Activated naive CD4-positive, alpha-beta T cell treated with anti-CD3 and anti-CD28 coated beads, Interleukin-2, amount 50 U/mL, for 24 hours (primary cell): ENCODE results near the gene AUH.
A peak's percentile ranks its signal among the peaks of the same experiment; 100 is the strongest.
"Not testable (repeated sequence)": the region's sequence is repeated elsewhere in the genome, so short reads cannot be mapped to it uniquely, and the experiment has no call there.

Experiments used
- H3K27ac Mint-ChIP-seq: one replicate; pipeline ENCODE4 v1.8.0; 2021; ENCODE audit warnings: mild to moderate bottlenecking, mixed read lengths
- H3K27me3 Mint-ChIP-seq: one replicate; pipeline ENCODE4 v1.8.0; 2021; ENCODE audit warnings: mixed read lengths
- H3K36me3 Mint-ChIP-seq: one replicate; pipeline ENCODE4 v1.8.0; 2021; ENCODE audit warnings: mixed read lengths
- H3K4me1 Mint-ChIP-seq: one replicate; pipeline ENCODE4 v1.8.0; 2021; ENCODE audit warnings: mixed read lengths
- H3K4me3 Mint-ChIP-seq: one replicate; pipeline ENCODE4 v1.8.0; 2021; ENCODE audit warnings: mild to moderate bottlenecking, mixed read lengths
- H3K9me3 Mint-ChIP-seq: one replicate; pipeline ENCODE4 v1.8.0; 2021; ENCODE audit warnings: mixed read lengths

Gene AUH

DNA sequence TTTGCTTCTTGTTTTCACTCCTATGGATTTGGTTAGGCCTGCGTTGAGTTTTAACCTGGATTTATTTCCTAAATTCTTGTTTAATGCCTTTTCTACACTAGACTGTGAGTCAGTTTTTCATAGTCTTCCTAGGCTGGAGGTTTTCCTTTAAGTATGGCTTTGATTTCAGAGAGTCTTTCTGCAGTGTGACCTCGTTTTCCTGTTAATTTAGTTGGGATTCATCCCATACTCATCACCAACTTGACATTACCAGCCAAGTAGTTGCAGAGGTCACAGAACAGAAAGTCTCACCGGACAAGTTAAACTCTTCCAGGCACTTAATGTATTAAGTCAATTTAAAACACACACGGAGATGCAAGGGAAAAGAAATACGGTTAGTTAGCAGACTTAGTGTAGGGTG, 29.7 kb upstream of the AUH start:
- no peak overlapping the region for H3K27ac Mint-ChIP-seq
- no peaks in the 10 kb centered on the region for H3K27me3 Mint-ChIP-seq
- no peaks in the 10 kb centered on the region for H3K36me3 Mint-ChIP-seq
- no peaks in the 10 kb centered on the region for H3K9me3 Mint-ChIP-seq
- H3K4me3 Mint-ChIP-seq: no peak overlapping the region
- peaks cover 10% of the 10 kb centered on the region for H3K4me1 Mint-ChIP-seq

DNA sequence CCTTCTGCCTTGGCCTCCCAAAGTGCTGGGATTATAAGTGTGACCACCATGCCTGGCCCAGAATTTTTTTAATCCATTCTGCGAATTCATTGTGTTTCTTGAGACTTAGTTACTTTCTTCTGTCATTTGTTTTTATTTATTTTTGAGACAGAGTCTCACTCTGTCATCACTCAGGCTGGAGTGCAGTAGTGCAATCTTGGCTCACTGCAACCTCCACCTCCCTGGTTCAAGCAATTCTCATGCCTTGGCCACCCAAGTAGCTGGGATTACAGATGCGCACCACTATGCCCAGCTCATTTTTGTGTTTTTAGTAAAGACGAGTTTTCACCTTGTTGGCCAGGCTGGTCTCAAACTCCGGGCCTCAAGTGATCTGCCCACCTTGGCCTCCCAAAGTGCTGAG, 28.0 kb upstream of the AUH start:
- H3K27ac Mint-ChIP-seq, H3K36me3 Mint-ChIP-seq, H3K4me1 Mint-ChIP-seq, H3K4me3 Mint-ChIP-seq, H3K27me3 Mint-ChIP-seq, H3K9me3 Mint-ChIP-seq: not testable (repeated sequence)

DNA sequence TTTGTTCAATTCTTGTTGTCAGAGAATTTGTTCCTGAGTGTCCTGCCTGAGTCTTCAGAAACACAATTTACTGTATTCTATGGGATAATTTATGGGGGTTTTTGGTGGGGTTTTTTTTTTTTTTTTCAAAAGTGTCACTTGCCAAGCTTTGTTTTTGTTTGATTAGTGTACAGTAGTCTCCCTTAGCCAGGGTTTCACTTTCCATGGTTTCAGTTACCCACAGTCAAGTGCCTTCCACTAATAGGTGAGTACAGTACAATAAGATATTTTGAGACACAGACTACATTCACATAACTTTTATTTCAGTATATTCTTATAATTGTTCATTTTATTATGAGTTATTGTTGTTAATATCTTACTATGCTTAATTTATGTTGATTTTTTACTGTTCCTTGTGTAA, 25.0 kb upstream of the AUH start:
- Mint-ChIP-seq H3K9me3 (no peaks in the 10 kb centered on the region), H3K27me3 (no peaks in the 10 kb centered on the region), H3K4me1 (no peaks in the 10 kb centered on the region), H3K4me3 (no peak overlapping the region), H3K36me3 (peaks cover 1% of the 10 kb centered on the region), H3K27ac (no peak overlapping the region)

DNA sequence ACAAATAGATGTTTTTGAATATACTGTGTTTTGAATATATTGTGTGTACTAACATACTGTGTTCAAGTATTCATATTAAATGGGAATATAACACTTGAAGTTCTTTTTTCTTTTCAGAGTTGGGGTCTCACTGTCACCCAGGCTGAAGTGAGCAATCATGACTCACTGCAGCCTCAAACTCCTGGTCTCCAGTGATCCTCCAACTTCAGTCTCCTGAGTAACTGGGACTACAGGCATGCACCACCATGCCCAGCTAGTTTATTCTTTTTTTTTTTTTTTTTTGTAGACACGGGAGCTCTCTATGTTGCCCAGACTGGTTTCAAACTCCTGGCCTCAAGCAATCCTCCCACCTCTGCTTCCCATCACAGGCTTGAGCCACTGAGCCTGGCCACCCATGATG, 23.2 kb upstream of the AUH start:
- no peaks in the 10 kb centered on the region for H3K4me1 Mint-ChIP-seq
- H3K9me3 Mint-ChIP-seq: no peaks in the 10 kb centered on the region
- no peak overlapping the region for H3K27ac Mint-ChIP-seq
- peaks cover 1% of the 10 kb centered on the region for H3K36me3 Mint-ChIP-seq
- no peaks in the 10 kb centered on the region for H3K27me3 Mint-ChIP-seq
- H3K4me3 Mint-ChIP-seq: no peak overlapping the region

DNA sequence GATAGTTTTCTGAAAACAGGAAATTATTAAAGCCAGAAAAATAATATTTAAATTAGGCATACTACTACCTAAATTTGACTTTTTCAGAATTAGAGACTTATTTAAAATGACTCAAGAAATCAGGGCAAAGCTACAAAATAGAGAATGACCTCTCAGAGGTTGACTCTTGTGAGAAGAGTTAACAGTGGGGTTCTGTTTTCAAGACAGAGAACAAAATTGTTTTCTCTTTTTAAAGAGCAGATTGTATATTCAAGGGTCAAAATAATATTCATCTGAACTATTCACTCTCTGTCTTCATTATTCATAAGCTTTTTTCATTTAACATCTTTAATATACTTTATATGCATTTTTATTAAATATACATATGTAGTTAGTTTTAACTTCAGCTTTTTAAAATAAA, 21.9 kb upstream of the AUH start:
- Mint-ChIP-seq H3K27ac (no peak overlapping the region), H3K4me1 (no peaks in the 10 kb centered on the region), H3K36me3 (peaks cover 1% of the 10 kb centered on the region), H3K4me3 (no peak overlapping the region), H3K9me3 (no peaks in the 10 kb centered on the region), H3K27me3 (no peaks in the 10 kb centered on the region)

DNA sequence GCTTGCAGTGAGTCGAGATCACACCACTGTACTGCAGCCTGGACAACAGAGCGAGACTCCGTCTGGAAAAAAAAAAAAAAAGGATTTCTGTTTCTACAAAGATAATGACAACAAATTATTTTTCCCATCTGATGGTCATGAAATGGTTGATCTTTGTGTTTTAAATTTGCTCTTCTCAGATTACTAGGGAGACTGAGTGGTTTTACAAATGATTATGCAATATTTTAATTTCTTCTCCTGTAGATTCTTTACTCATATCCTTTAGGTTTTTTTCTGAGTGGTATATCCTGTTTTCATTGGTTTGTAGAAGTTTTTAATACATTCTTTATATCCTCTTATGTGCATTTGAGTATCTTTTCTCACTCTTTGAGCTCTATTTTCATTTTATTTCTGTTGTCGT, 20.6 kb upstream of the AUH start:
- peaks cover 1% of the 10 kb centered on the region for H3K36me3 Mint-ChIP-seq
- no peaks in the 10 kb centered on the region for H3K4me1 Mint-ChIP-seq
- H3K27me3 Mint-ChIP-seq: no peaks in the 10 kb centered on the region
- no peaks in the 10 kb centered on the region for H3K9me3 Mint-ChIP-seq
- no peak overlapping the region for H3K4me3 Mint-ChIP-seq
- H3K27ac Mint-ChIP-seq: no peak overlapping the region

DNA sequence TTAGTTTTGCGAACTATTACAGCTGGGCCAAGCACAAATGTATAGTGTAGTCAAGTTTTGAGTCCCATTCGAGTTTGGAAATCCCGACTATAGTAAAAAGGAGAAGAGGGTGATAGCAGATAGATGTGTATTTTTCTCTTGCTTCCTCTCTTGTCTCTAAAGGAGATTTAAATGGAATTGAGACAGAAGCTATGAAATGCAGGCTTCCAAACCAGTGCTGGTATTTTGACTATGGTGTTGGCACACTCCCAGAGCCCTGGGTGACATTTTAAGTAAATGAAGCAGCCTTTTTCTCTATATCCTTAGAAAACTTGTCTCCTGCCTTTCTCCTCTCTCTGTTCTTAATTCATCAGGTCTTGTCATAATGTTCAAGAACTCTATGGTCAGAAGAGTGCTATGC, 17.7 kb upstream of the AUH start:
- Mint-ChIP-seq H3K4me3 (no peak overlapping the region), H3K4me1 (peaks cover 3% of the 10 kb centered on the region), H3K36me3 (no peaks in the 10 kb centered on the region), H3K27ac (no peak overlapping the region), H3K27me3 (no peaks in the 10 kb centered on the region), H3K9me3 (no peaks in the 10 kb centered on the region)

DNA sequence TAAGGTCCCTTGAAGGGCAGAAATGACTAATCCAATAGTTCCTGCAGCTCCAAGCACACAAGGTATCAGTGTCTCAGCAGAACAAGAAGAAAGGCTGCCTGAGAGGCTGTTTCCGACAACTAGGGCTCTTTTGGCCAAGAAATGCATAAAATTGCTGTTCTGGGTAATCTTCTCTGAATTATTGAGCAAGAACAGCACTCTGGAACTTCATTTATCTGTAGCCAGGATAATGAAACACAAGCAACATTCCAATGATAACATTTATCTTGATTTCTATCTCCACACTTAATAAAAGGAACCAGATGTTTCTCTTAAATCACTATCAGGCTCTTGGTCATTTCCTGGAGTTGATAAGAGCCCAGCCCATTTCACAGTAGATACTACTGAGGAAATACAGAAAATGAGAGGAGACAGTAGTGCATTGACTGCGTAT, 17.0 kb upstream of the AUH start:
- H3K27ac Mint-ChIP-seq: no peak overlapping the region
- H3K27me3 Mint-ChIP-seq: no peaks in the 10 kb centered on the region
- peaks cover 3% of the 10 kb centered on the region for H3K4me1 Mint-ChIP-seq
- no peaks in the 10 kb centered on the region for H3K9me3 Mint-ChIP-seq
- H3K36me3 Mint-ChIP-seq: no peaks in the 10 kb centered on the region
- no peak overlapping the region for H3K4me3 Mint-ChIP-seq

DNA sequence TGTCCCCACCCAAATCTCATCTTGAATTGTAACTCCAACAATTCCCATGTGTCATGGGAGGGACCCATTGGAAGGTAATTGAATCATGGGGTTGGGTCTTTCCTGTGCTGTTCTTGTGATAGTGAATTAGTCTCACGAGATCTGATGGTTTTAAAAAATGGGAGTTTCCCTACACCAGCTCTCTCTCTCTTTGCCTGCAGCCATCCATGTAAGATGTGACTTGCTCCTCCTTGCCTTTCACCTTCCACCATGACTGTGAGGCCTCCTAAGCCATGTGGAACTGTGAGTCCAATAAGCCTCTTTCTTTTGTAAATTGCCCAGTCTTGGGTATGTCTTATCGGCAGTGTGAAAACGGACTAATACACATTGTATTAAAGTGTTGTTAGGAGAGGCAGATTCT, 16.3 kb upstream of the AUH start:
- not testable (repeated sequence) for H3K4me3 Mint-ChIP-seq, H3K4me1 Mint-ChIP-seq, H3K27ac Mint-ChIP-seq, H3K9me3 Mint-ChIP-seq, H3K36me3 Mint-ChIP-seq, H3K27me3 Mint-ChIP-seq

DNA sequence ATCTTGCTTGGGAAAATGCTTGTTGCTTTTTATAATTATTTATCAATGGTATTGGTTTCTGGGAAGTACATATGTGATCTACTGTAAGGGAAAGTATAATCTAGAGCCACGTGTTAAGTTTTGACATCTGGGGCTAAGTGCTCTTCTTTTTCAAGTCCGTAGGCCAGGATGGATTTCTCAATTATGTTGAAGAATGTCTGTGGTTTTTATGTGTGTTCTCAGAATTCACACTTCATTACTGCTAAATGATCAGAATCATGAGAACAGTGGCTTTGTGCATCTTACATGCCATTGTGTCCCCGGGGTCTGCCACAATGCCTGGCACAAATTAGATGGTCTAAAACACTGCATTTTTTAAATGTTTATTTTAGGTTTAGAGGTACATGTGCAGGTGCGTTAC, 14.5 kb upstream of the AUH start:
- Mint-ChIP-seq H3K27ac (no peak overlapping the region), H3K27me3 (no peaks in the 10 kb centered on the region), H3K4me1 (peaks cover 3% of the 10 kb centered on the region), H3K36me3 (no peaks in the 10 kb centered on the region), H3K4me3 (no peak overlapping the region), H3K9me3 (no peaks in the 10 kb centered on the region)

DNA sequence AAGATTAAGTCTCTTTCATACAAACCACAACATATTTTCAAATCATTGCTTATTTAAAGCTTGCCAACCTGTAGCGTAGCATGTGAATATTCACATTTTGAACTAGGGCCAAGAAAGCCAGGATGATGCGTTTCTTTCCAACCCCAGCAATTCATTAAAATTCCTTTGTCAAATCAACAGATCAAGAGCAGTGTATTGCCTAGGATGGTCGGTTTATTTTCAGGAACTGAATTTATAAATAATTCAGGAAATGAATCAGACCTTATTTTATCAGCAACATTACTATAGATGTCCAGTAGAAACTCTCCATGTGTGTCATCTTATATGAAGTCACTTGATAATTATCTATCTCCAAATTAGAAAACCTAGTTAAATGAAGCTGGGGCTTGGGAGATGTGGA, 13.2 kb upstream of the AUH start:
- Mint-ChIP-seq H3K4me3 (no peak overlapping the region), H3K27ac (no peak overlapping the region), H3K27me3 (no peaks in the 10 kb centered on the region), H3K9me3 (no peaks in the 10 kb centered on the region), H3K4me1 (peaks cover 3% of the 10 kb centered on the region), H3K36me3 (no peaks in the 10 kb centered on the region)

DNA sequence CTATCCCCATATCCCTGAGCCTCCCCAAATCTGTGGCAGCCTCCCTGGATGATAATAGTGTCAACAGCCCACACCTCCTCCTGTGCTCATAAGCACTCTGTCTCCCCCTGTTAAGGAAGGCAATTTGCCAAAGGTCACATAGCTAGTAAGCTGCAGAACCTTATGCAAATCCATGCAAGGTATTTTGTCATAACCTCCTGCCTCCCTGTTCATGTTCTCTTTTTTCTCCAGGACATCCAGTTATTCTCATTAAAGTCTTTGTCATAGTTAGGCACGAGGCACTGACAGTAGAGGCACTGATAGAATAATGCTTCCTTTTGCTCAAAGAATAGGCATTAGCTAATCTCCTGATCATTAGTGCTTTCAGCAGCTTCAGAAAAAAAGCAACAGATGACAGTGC, 10.2 kb upstream of the AUH start:
- Mint-ChIP-seq H3K4me1 (peaks cover 3% of the 10 kb centered on the region), H3K27me3 (no peaks in the 10 kb centered on the region), H3K36me3 (no peaks in the 10 kb centered on the region), H3K27ac (no peak overlapping the region), H3K4me3 (no peak overlapping the region), H3K9me3 (no peaks in the 10 kb centered on the region)

DNA sequence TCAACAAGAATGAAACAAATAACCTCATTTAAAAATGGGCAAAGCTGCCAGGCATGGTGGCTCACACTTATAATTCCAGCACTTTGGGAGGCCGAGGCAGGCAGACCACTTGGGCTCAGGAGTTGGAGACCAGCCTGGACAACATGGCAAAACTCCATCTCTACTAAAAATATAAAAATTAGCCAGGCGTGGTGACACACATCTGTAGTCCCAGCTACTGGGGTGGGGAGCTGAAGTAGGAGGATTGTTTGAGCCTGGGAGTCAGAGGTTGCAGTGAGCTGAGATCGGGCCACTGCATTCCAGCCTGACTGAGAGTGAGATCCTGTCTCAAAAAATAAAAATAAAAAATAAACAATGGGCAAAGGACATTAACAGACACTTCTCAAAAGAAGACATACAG, 8.3 kb upstream of the AUH start:
- not testable (repeated sequence) for H3K4me3 Mint-ChIP-seq, H3K4me1 Mint-ChIP-seq, H3K9me3 Mint-ChIP-seq, H3K27ac Mint-ChIP-seq, H3K36me3 Mint-ChIP-seq, H3K27me3 Mint-ChIP-seq

DNA sequence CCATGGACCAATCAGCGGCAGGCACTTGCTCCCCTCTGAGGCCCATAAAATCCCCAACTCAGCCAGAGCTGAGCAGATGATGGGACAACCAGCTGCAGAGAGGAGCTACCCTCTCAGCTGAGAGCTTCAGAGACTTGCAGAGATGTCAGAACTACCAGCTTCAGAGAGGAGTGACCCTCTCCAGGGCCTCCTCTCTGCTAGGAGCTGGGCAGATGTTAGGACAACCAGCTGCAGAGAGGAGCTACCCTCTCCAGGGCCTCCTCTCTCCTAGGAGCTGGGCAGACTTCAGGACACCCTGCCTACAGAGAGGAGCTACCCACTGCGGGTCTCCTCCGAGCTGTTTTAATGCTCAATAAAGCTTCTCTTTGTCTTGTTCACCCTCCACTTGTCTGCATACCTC, 3.0 kb upstream of the AUH start:
- Mint-ChIP-seq H3K4me3 (no peak overlapping the region), H3K9me3 (no peaks in the 10 kb centered on the region), H3K36me3 (peaks cover 1% of the 10 kb centered on the region), H3K27me3 (no peaks in the 10 kb centered on the region), H3K4me1 (peaks cover 24% of the 10 kb centered on the region), H3K27ac (no peak overlapping the region)

DNA sequence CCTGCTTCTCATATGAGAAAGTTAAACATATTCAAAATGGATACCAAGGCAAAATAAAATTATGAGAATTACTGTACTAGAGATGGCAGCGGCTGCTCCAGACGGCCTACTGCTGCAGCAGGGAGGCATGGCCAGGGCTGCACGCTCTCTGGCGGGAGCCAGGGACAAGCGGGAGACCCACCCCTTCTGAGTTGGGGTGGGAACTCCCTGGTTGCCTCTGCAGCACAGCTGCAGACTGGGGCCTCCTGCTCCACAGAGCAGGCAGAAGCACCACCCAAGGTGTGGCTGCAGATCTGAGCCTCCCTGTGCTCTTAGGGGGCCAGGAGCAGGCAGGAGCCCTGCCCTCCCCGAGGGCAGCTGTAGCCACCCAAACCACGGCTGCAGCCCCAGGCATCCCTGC, 2.3 kb upstream of the AUH start:
- Mint-ChIP-seq H3K27me3 (no peaks in the 10 kb centered on the region), H3K4me3 (no peak overlapping the region), H3K4me1 (peaks cover 31% of the 10 kb centered on the region), H3K9me3 (no peaks in the 10 kb centered on the region), H3K27ac (no peak overlapping the region), H3K36me3 (peaks cover 1% of the 10 kb centered on the region)

DNA sequence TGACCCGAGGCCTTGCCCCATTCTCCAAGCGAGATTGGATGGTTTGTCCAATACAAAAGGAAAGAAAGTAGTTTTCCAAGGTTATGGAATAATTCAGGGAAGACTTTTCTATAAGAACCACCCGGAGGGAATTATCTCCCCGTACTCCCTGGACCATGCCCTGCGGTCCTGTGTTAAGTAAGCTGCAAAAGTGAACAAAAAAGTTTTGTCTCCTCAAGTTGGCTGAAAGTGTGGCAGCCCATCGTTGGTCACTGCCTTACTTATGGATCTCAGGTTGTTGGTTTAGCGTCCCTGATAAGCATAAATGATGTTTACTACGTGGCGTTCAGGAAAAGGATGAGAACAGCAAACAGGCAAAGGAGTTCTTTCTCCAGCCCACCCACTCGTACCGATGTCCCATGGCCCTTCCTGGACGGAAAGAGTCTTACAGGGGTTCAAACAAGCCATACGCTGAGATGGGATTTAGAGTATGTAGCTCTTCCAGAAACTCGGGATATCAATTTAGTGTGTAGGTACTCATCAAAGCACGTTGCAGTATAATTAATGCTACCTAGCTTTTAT, 413 bp upstream of the AUH start:
- Mint-ChIP-seq H3K4me1 (peaks cover 47% of the 10 kb centered on the region), H3K36me3 (peaks cover 3% of the 10 kb centered on the region), H3K27me3 (no peaks in the 10 kb centered on the region), H3K27ac (peak overlapping the region; percentile 84), H3K4me3 (peak overlapping the region; percentile 89), H3K9me3 (no peaks in the 10 kb centered on the region)

DNA sequence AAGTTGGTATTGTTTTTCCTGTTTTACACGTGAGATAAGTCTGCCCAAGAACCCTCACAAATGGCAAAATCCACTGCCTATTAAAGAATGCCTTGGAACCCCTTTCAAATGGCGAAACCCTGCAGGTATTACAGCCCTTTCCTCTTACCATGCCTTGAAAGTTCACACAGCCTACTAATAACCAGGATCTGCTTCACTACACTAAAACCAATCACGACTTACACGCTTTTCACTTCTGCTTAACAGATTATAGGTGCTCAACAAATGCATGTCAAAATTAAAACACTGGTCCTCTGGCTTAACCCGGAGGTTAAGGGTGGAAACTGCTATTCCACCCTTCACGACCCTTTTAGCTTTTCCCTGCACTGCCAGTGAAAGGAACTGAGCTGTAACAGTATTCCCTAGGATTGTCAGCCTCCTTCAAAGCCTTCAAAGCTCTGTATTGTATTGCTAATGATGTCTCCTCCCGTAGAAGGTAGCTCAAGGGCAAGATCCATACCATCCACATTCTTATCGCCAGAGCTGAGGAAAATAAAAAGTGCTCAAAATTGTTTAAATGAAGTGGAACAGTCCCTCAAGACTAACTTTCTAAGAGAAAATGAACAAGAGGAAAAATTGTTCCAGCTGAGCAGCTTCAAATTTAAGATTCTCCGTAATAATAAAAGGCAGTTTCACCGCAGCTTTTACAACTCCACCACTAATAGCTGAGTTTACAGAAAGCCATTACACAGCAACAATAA, 997 bp downstream of the AUH start:
- Mint-ChIP-seq H3K9me3 (no peaks in the 10 kb centered on the region), H3K4me3 (peak overlapping the region; percentile 89), H3K36me3 (peaks cover 10% of the 10 kb centered on the region), H3K27ac (peak overlapping the region; percentile 92), H3K27me3 (no peaks in the 10 kb centered on the region), H3K4me1 (peaks cover 59% of the 10 kb centered on the region)
